GM19025 (cell line): Measurements from ENCODE around the gene MEMO1.
"Not testable (repeated sequence)": the region's sequence is repeated elsewhere in the genome, so short reads cannot be mapped to it uniquely, and the experiment has no call there.

ENCODE experiments used
- ATAC-seq: cut with Tn5 transposase; IDR thresholded peaks from one replicate; pipeline ENCODE4 v1.9.1; 2021; ENCODE audit warnings: mild to moderate bottlenecking, low read depth, moderate library complexity; ENCODE audit not compliant: unreplicated experiment

Gene MEMO1

GRCh38 chr2:31962757-31963361 lies 47.9 kb downstream of the MEMO1 start:
- no peak for ATAC-seq

GRCh38 chr2:31958140-31958717 lies 52.6 kb downstream of the MEMO1 start:
- ATAC-seq: no peak

GRCh38 chr2:31957354-31958139 lies 53.3 kb downstream of the MEMO1 start:
- no peak for ATAC-seq

GRCh38 chr2:31956934-31957333 lies 53.9 kb downstream of the MEMO1 start:
- ATAC-seq: not testable (repeated sequence)

GRCh38 chr2:31956312-31956711 lies 54.5 kb downstream of the MEMO1 start:
- ATAC-seq: no peak

- ATAC-seq: not testable (repeated sequence)
Measured at GRCh38 chr2:31953095-31953494, 57.7 kb downstream of the MEMO1 start.

GRCh38 chr2:31950946-31951562 lies 59.8 kb downstream of the MEMO1 start:
- no peak for ATAC-seq

- no peak for ATAC-seq
Measured at GRCh38 chr2:31947871-31948270, 62.9 kb downstream of the MEMO1 start.

GRCh38 chr2:31946838-31947237 lies 64.0 kb downstream of the MEMO1 start:
- no peak for ATAC-seq

GRCh38 chr2:31945572-31945935 lies 65.3 kb downstream of the MEMO1 start:
- no peak for ATAC-seq

GRCh38 chr2:31944828-31945571 lies 65.8 kb downstream of the MEMO1 start:
- no peak for ATAC-seq

GRCh38 chr2:31943636-31944225 lies 67.1 kb downstream of the MEMO1 start:
- ATAC-seq: no peak

- ATAC-seq: no peak
Measured at GRCh38 chr2:31940920-31941319, 69.9 kb downstream of the MEMO1 start.

GRCh38 chr2:31937741-31938140 lies 73.1 kb downstream of the MEMO1 start:
- no peak for ATAC-seq

GRCh38 chr2:31935370-31935769 lies 75.4 kb downstream of the MEMO1 start:
- ATAC-seq: no peak

- no peak for ATAC-seq
Measured at GRCh38 chr2:31933066-31933465, 77.7 kb downstream of the MEMO1 start.

- ATAC-seq: no peak
Measured at GRCh38 chr2:31932589-31932988, 78.2 kb downstream of the MEMO1 start.

GRCh38 chr2:31931916-31932315 lies 78.9 kb downstream of the MEMO1 start:
- no peak for ATAC-seq

- no peak for ATAC-seq
Measured at GRCh38 chr2:31925517-31925916, 85.3 kb downstream of the MEMO1 start.

- ATAC-seq: no peak
Measured at GRCh38 chr2:31923662-31924061, 87.1 kb downstream of the MEMO1 start.
